Spleen (tissue), 7 donors: Measurements from ENCODE around the gene GMCL1.

Source experiments
- POLR2AphosphoS5 ChIP-seq, 3 donors: sonication (generic); formaldehyde crosslinking; IDR thresholded peaks; one replicate each; pipeline ENCODE4 v1.5.1; 2017; ENCODE audit warnings: antibody characterized with exemption in 3 of 3
- TF ChIP-seq, protein P1 (sequence below), 11 experiments: fragments of 200-600 bp in 7 of 11; fragments of 450-650 bp in 4 of 11; sonication (generic) in 4 of 11; IDR thresholded peaks in 8 of 11; conservative IDR thresholded peaks in 3 of 11; 1 replicate in 7 of 11; 2 replicates in 4 of 11; pipeline versions ENCODE4 v1.4.0 to v1.8.0; 2016 to 2021; ENCODE audit warnings: antibody characterized with exemption in 11 of 11, inconsistent platforms in 4 of 11, mild to moderate bottlenecking in 1 of 11
- donor health status: DM: no; HTN: no; CAD: no; lungs with moderate emphysema.
- donor health status: DM: no; HTN: no; CAD: no.
- donor health status: DM: no; HTN: no; CAD: no.

- TF ChIP-seq POLR2AphosphoS5 (IDR thresholded peaks at IDR 0.05), result no peak
- TF ChIP-seq, protein P1, sequence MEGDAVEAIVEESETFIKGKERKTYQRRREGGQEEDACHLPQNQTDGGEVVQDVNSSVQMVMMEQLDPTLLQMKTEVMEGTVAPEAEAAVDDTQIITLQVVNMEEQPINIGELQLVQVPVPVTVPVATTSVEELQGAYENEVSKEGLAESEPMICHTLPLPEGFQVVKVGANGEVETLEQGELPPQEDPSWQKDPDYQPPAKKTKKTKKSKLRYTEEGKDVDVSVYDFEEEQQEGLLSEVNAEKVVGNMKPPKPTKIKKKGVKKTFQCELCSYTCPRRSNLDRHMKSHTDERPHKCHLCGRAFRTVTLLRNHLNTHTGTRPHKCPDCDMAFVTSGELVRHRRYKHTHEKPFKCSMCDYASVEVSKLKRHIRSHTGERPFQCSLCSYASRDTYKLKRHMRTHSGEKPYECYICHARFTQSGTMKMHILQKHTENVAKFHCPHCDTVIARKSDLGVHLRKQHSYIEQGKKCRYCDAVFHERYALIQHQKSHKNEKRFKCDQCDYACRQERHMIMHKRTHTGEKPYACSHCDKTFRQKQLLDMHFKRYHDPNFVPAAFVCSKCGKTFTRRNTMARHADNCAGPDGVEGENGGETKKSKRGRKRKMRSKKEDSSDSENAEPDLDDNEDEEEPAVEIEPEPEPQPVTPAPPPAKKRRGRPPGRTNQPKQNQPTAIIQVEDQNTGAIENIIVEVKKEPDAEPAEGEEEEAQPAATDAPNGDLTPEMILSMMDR (IDR thresholded peaks at IDR 0.05 in 8 of 11, conservative IDR thresholded peaks at IDR 0.05 in 3 of 11), result no peak
Observed at GRCh38 chr2:69798909-69799526, 30.4 kb upstream of the GMCL1 start.
